Prostate gland (tissue), 2 donors: ENCODE results near the gene CTNNAL1.

Experiments
- CTCF ChIP-seq, 4 experiments: fragments of 200-600 bp in 2 of 4; fragments of 450-650 bp in 2 of 4; sonication (generic) in 2 of 4; IDR thresholded peaks; 1 replicate in 3 of 4; 2 replicates in 1 of 4; pipeline ENCODE4 v1.5.1; 2016 to 2019; ENCODE audit warnings: antibody characterized with exemption in 4 of 4, mild to moderate bottlenecking in 2 of 4, moderate library complexity in 2 of 4
- POLR2AphosphoS5 ChIP-seq: sonication (generic); formaldehyde crosslinking; IDR thresholded peaks from one replicate; pipeline ENCODE4 v1.6.1; 2017; ENCODE audit warnings: antibody characterized with exemption

DNA sequence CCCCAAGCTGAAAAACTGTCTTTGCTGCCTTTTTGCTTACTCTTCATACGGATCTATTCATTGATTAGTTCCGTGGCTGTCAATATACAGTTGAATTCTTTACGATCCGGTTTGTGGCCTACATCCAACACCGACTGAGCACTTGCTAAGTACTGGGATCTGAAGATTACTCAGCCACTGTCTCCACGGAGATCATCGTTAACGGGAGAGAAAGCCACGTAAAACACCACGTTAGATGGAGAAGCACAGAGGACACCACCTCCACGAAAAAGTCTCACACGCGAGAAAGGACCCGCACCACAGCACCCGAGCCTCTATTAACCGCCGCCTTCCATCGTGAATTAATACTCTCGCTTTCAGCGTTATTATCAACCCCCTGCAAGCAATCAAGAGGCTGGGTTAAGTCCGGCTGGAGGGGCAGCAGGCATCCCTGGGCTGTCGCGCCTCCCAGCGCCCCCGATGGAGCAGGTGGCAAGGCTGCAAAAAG lies 80.0 kb downstream of the CTNNAL1 start:
- TF ChIP-seq CTCF (IDR thresholded peaks at IDR 0.05), result no peak
- TF ChIP-seq POLR2AphosphoS5, result no peak
